Effector CD8-positive, alpha-beta T cell (primary cell): ENCODE data around the gene CCDC191.

Experiments
- DNase-seq: peaks from one replicate; lab custom pipeline; 2025; lab: John Stamatoyannopoulos, UW
- total RNA-seq, 4 experiments: gene quantifications; one replicate each; lab custom pipeline; 2026; lab: John Stamatoyannopoulos, UW

The CCDC191 gene
- 12.7 to 20.6 (median 17.9) reads per million in 4 experiments for total RNA-seq

- DNase-seq: peak; percentile 98
Observed at GRCh38 chr3:114056130-114057010, at the start of gene CCDC191, which contains the start of gene QTRT2. Gene CCDC191 (minus strand): TSS chr3:114056526. CDS start chr3:114056466, 60 bp downstream. Gene QTRT2 (plus strand): TSS chr3:114056737. CDS start chr3:114065258, 8,521 bp downstream.

GRCh38 chr3:114104414-114104813 lies 48.1 kb upstream of the CCDC191 start:
- DNase-seq: no peak

GRCh38 chr3:114103858-114104257 lies 47.5 kb upstream of the CCDC191 start:
- DNase-seq: no peak

GRCh38 chr3:114103181-114103580 lies 46.9 kb upstream of the CCDC191 start:
- no peak for DNase-seq

- no peak for DNase-seq
Observed at GRCh38 chr3:114101101-114101500, 44.8 kb upstream of the CCDC191 start.

GRCh38 chr3:114095796-114096195 lies 39.5 kb upstream of the CCDC191 start:
- DNase-seq: no peak

GRCh38 chr3:114093596-114093995 lies 37.3 kb upstream of the CCDC191 start:
- DNase-seq: no peak

- DNase-seq: no peak
Observed at GRCh38 chr3:114093016-114093380, 36.7 kb upstream of the CCDC191 start.

GRCh38 chr3:114092151-114093015 lies 36.1 kb upstream of the CCDC191 start:
- DNase-seq: no peak

GRCh38 chr3:114089675-114090074 lies 33.3 kb upstream of the CCDC191 start:
- DNase-seq: no peak

GRCh38 chr3:114086356-114086755 lies 30.0 kb upstream of the CCDC191 start:
- no peak for DNase-seq

- no peak for DNase-seq
Observed at GRCh38 chr3:114083112-114083511, 26.8 kb upstream of the CCDC191 start.

GRCh38 chr3:114081037-114081436 lies 24.7 kb upstream of the CCDC191 start:
- DNase-seq: no peak

- no peak for DNase-seq
Observed at GRCh38 chr3:114080201-114080600, 23.9 kb upstream of the CCDC191 start.

- no peak for DNase-seq
Observed at GRCh38 chr3:114079761-114080160, 23.4 kb upstream of the CCDC191 start.

- DNase-seq: no peak
Observed at GRCh38 chr3:114078126-114078525, 21.8 kb upstream of the CCDC191 start.

- DNase-seq: no peak
Observed at GRCh38 chr3:114076711-114077110, 20.4 kb upstream of the CCDC191 start.

GRCh38 chr3:114071786-114072185 lies 15.5 kb upstream of the CCDC191 start:
- DNase-seq: no peak

- no peak for DNase-seq
Observed at GRCh38 chr3:114068336-114068735, 12.0 kb upstream of the CCDC191 start.

GRCh38 chr3:114067804-114068203 lies 11.5 kb upstream of the CCDC191 start:
- DNase-seq: no peak

GRCh38 chr3:114060906-114061655 lies 4.8 kb upstream of the CCDC191 start:
- DNase-seq: no peak

- DNase-seq: no peak
Observed at GRCh38 chr3:114058646-114059045, 2.3 kb upstream of the CCDC191 start.
